Neural cell (in vitro differentiated cells): Measurements from ENCODE around the gene PBX1. TPM values are rescaled to one million over a fixed set of nuclear protein-coding genes. Genes with fewer than 3 reads are reported as not detected.

Source experiments
- H2AFZ ChIP-seq: fragments of 200-600, 300-800 bp; sonication (generic), shearing (Covaris generic); 2 replicates; pipeline ENCODE4 v1.6.0; 2014; ENCODE audit warnings: low read depth, mild to moderate bottlenecking, antibody characterized with exemption, low read length, moderate library complexity
- H3F3A ChIP-seq: fragments of 200-600 bp; shearing (Covaris generic); 2 replicates; pipeline ENCODE4 v1.6.1; 2016; ENCODE audit warnings: mild to moderate bottlenecking, moderate library complexity, mixed read lengths, antibody characterized with exemption, low read length; ENCODE audit not compliant: insufficient read depth, poor library complexity, severe bottlenecking
- H3K27ac ChIP-seq: fragments of 200-600, 300-800 bp; sonication (generic), shearing (Covaris generic); 2 replicates; pipeline ENCODE4 v1.5.1; 2014; ENCODE audit warnings: mild to moderate bottlenecking, low read length, moderate library complexity
- H3K27me3 ChIP-seq: fragments of 300-800, 200-600 bp; sonication (generic), shearing (Covaris generic); 2 replicates; pipeline ENCODE4 v1.6.0; 2014; ENCODE audit warnings: mild to moderate bottlenecking, low read depth, low read length, moderate library complexity; ENCODE audit not compliant: insufficient read depth
- H3K36me3 ChIP-seq: fragments of 300-800, 200-600 bp; sonication (generic), shearing (Covaris generic); 2 replicates; pipeline ENCODE4 v1.5.1; 2014; ENCODE audit warnings: mild to moderate bottlenecking, antibody characterized with exemption, low read length, moderate library complexity; ENCODE audit not compliant: insufficient read depth
- H3K4me2 ChIP-seq: fragments of 300-800, 200-600 bp; sonication (generic), shearing (Covaris generic); 2 replicates; pipeline ENCODE4 v1.6.0; 2014; ENCODE audit warnings: mild to moderate bottlenecking, low read length
- H3K4me3 ChIP-seq: fragments of 300-800, 200-600 bp; sonication (generic), shearing (Covaris generic); 2 replicates; pipeline ENCODE4 v1.5.1; 2014; ENCODE audit warnings: mild to moderate bottlenecking, low read length, moderate library complexity
- H3K79me2 ChIP-seq: fragments of 200-600 bp; shearing (Covaris generic); replicated peaks from 2 replicates; pipeline ENCODE4 v1.6.0; 2014; ENCODE audit warnings: mild to moderate bottlenecking, low read length, moderate library complexity; ENCODE audit not compliant: insufficient read depth
- H3K9ac ChIP-seq: fragments of 300-800, 200-600 bp; sonication (generic), shearing (Covaris generic); 2 replicates; pipeline ENCODE4 v1.6.1; 2016; ENCODE audit warnings: mild to moderate bottlenecking, low read length, mixed read lengths
- H3K9me2 ChIP-seq: fragments of 200-600 bp; shearing (Covaris generic); 2 replicates; pipeline ENCODE4 v1.6.1; 2016; ENCODE audit warnings: mild to moderate bottlenecking, low read length, mixed read lengths; ENCODE audit not compliant: insufficient read depth
- H3K9me3 ChIP-seq: fragments of 200-600, 300-800 bp; sonication (generic), shearing (Covaris generic); 2 replicates; pipeline ENCODE4 v1.6.1; 2016; ENCODE audit warnings: mild to moderate bottlenecking, mixed run types, low read length, moderate library complexity, mixed read lengths
- H4K20me1 ChIP-seq: fragments of 200-600 bp; shearing (Covaris generic); 2 replicates; pipeline ENCODE4 v1.6.1; 2016; ENCODE audit warnings: mild to moderate bottlenecking, mixed run types; ENCODE audit not compliant: insufficient read depth
- CTCF ChIP-seq: fragments of 450-650 bp; IDR thresholded peaks from 2 replicates; pipeline ENCODE4 v1.5.1; 2014; ENCODE audit warnings: antibody characterized with exemption, mild to moderate bottlenecking, moderate library complexity; ENCODE audit not compliant: poor library complexity, severe bottlenecking
- EP300 ChIP-seq: fragments of 450-650 bp; conservative IDR thresholded peaks from 2 replicates; pipeline ENCODE4 v1.6.1; 2014; ENCODE audit warnings: antibody characterized with exemption, mild to moderate bottlenecking, moderate library complexity; ENCODE audit not compliant: poor library complexity, severe bottlenecking
- EZH2 ChIP-seq: fragments of 200-600, 300-800 bp; shearing (Covaris generic), sonication (generic); IDR thresholded peaks from 2 replicates; pipeline ENCODE4 v1.6.1; 2014; ENCODE audit warnings: antibody characterized with exemption, low read length, borderline replicate concordance, mild to moderate bottlenecking; ENCODE audit not compliant: insufficient read depth, poor library complexity, severe bottlenecking
- MXI1 ChIP-seq: fragments of 450-650 bp; conservative IDR thresholded peaks from 2 replicates; pipeline ENCODE4 v1.6.1; 2014; ENCODE audit warnings: antibody characterized with exemption, mild to moderate bottlenecking; ENCODE audit not compliant: poor library complexity, severe bottlenecking
- POLR2AphosphoS5 ChIP-seq: IDR thresholded peaks from 2 replicates; pipeline ENCODE4 v1.6.1; 2012
- RAD21 ChIP-seq: fragments of 450-650 bp; conservative IDR thresholded peaks from 2 replicates; pipeline ENCODE4 v1.6.1; 2014; ENCODE audit warnings: antibody characterized with exemption, mild to moderate bottlenecking, moderate library complexity
- REST ChIP-seq: IDR thresholded peaks from 2 replicates; pipeline ENCODE4 v1.6.1; 2012; ENCODE audit warnings: borderline replicate concordance
- SMC3 ChIP-seq: fragments of 450-650 bp; conservative IDR thresholded peaks from 2 replicates; pipeline ENCODE4 v1.6.1; 2014; ENCODE audit warnings: antibody characterized with exemption, mild to moderate bottlenecking, moderate library complexity; ENCODE audit not compliant: poor library complexity
- TAF1 ChIP-seq: IDR thresholded peaks from 2 replicates; pipeline ENCODE4 v1.6.1; 2012; ENCODE audit warnings: low read depth
- polyA plus RNA-seq: library from polyadenylated mRNA; depleted of rRNA; stranded (reverse); fragments of >200 nt; gene quantifications from 2 replicates; pipeline ENCODE4 v1.2.3, GENCODE V29; 2014

The PBX1 gene
- polyA plus RNA-seq, 1 donor from 2014 or later: 42.4 TPM

- Histone ChIP-seq H3K9me3 (no peaks in the 10 kb centered on the region), H3K79me2 (peaks cover 12% of the 10 kb centered on the region), H2AFZ (no peak overlapping the region), H3K4me2 (no peak overlapping the region), H3K9me2 (no peaks in the 10 kb centered on the region), H4K20me1 (no peaks in the 10 kb centered on the region), H3K4me3 (no peak overlapping the region), H3K36me3 (peaks cover 9% of the 10 kb centered on the region), H3K27me3 (no peaks in the 10 kb centered on the region), H3K27ac (peak overlapping the region; percentile 33), H3K9ac (no peak overlapping the region), H3F3A (peaks cover 9% of the 10 kb centered on the region)
- TF ChIP-seq TAF1: peak; percentile 42
- TF ChIP-seq EP300: no peak
- no peak for TF ChIP-seq CTCF
Observed at GRCh38 chr1:164841702-164842465, 282.9 kb downstream of the PBX1 start.

- no peak overlapping the region for H2AFZ ChIP-seq
- no peak overlapping the region for H3K4me2 ChIP-seq
- no peaks in the 10 kb centered on the region for H3K27me3 ChIP-seq
- H4K20me1 ChIP-seq: no peaks in the 10 kb centered on the region
- peaks cover 16% of the 10 kb centered on the region for H3K36me3 ChIP-seq
- H3K79me2 ChIP-seq: peaks cover 12% of the 10 kb centered on the region
- no peak overlapping the region for H3K9ac ChIP-seq
- H3K9me3 ChIP-seq: no peaks in the 10 kb centered on the region
- H3F3A ChIP-seq: peaks cover 6% of the 10 kb centered on the region
- no peaks in the 10 kb centered on the region for H3K9me2 ChIP-seq
- no peak overlapping the region for H3K4me3 ChIP-seq
- no peak overlapping the region for H3K27ac ChIP-seq
- TF ChIP-seq CTCF (no peak), RAD21 (no peak), POLR2AphosphoS5 (no peak), EP300 (no peak), MXI1 (no peak), EZH2 (no peak), REST (no peak), SMC3 (no peak), TAF1 (no peak)
Observed at GRCh38 chr1:164842870-164843269, 283.9 kb downstream of the PBX1 start.
